Measurements from ENCODE around the gene AEN. TPM values are rescaled to one million over a fixed set of nuclear protein-coding genes. Genes with fewer than 3 reads are reported as not detected.

AEN gene
- 4.2 TPM for total RNA-seq

GRCh38 chr15:88620995-88621772 lies at the start of gene AEN:
TSS of gene AEN (plus strand) at chr15:88621340. CDS start at chr15:88626210, 4,870 bp downstream.
- DNase-seq = peak; percentile 95

DNA sequence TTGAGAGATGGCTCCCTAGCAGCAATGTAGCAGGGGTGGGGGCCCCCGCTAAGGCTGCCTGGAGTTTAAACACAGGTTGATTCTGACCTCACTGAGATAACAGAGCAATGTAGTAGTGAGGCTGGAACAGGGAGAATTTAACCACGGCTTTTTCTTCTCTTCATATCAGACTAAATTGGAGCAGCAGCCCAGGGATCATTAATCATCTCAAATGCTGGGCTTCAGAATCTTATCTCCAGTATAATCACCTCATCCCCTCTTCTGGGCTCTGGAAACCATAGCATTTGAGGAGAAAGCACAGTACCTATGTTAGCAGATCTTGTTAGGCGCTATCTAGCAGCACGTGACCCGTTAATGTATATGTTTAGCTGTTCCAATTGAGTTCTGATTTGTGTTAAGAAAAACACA lies 49.3 kb upstream of the AEN start:
- DNase-seq = no peak

DNA sequence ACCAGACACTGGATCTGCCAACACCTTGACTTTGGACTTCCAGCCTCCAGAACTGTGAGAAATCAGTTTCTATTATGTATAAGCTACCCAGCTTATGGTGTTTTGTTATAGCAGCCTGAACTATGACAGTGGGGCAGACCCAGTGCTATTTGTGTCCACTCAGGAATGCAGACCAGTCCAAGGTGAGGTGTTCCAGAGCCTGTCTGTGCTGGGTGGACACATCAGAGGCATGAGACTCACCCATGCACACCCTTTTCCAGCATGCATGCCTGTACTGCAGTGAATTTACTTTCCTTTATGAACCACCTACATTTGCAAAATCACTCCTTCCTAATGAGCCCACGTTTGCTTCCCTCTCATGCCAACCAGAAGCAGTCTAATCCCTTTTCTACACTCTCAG lies 47.1 kb upstream of the AEN start:
- DNase-seq = no peak

DNA sequence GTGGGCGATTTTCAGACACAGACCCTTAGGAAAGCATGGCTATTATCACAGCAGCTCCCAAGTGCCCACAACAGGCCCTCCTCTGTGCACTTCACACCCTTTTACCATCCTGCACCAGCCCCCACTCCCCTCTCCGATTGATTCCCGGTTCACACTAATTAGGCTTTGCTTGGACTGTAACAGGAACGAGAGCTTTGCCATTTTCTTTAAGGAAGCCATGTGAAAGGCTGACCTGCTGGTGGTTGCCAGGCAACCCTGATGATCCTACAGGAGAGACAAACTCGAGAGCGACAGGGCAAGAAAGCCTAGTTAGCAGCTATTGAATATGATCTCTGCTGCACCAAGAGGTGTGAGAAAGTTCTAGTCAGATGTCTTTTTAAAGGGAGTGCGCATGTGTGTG lies 46.5 kb upstream of the AEN start:
- no peak for DNase-seq

- DNase-seq = no peak
Measured at GRCh38 chr15:88579322-88579721, 41.8 kb upstream of the AEN start.

- no peak for DNase-seq
Measured at GRCh38 chr15:88580532-88580931, 40.6 kb upstream of the AEN start.

DNA sequence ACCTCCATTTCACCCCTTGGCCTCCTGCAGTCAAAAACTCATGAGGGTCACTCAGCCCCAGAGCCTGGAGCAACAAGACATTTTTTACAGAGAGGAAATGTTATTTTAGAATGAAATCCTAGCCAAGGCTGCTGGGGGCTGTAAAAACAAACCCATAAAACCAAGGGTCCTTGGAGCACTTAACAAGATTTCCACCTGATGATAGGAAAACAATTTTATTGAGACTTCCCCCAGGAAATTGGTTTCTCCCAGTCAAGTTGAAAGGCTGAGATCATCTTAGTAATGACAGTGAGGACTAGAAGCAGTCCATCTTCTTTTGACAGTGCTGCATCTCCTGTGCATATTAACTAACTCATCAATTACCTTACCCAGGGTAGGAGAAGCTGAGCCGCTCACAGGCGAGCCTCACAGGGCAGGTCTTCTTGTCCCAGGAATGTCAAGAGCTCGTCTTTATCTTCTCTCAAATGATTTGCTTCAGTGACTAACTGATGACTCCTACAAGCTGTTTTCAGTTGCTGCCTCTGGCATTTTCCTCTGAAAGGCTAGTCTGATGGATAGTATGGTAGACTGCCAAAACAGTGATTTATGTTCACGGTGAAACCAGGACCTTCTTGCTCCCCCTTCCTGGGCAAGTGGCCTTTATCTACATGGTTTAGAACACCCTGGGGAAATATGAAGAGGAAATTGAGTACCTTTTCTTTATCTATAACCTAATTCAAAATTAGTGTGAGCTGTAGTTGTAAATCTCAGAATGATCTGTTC lies 34.6 kb upstream of the AEN start:
- no peak for DNase-seq

- DNase-seq = no peak
Measured at GRCh38 chr15:88590759-88591158, 30.4 kb upstream of the AEN start.

DNA sequence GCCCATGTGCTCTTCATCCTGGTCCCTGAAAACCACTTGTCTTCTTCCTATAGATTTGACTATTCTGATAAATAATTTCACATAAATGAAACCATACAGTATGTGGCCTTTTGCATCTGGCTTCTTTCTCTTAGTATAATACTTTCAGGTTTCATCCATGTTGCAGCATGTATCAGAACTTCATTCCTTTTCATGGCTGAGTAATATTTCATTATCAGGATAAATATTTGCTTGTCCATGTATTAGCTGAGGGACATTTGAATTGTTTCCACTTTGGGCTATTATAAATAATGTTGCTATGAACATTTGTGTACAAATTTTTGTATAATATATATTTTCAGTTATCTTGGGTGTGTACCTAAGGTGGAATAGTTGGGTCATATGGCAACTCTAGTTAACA lies 29.8 kb upstream of the AEN start:
- DNase-seq = no peak

- DNase-seq = no peak
Measured at GRCh38 chr15:88603885-88604284, 17.3 kb upstream of the AEN start.

DNA sequence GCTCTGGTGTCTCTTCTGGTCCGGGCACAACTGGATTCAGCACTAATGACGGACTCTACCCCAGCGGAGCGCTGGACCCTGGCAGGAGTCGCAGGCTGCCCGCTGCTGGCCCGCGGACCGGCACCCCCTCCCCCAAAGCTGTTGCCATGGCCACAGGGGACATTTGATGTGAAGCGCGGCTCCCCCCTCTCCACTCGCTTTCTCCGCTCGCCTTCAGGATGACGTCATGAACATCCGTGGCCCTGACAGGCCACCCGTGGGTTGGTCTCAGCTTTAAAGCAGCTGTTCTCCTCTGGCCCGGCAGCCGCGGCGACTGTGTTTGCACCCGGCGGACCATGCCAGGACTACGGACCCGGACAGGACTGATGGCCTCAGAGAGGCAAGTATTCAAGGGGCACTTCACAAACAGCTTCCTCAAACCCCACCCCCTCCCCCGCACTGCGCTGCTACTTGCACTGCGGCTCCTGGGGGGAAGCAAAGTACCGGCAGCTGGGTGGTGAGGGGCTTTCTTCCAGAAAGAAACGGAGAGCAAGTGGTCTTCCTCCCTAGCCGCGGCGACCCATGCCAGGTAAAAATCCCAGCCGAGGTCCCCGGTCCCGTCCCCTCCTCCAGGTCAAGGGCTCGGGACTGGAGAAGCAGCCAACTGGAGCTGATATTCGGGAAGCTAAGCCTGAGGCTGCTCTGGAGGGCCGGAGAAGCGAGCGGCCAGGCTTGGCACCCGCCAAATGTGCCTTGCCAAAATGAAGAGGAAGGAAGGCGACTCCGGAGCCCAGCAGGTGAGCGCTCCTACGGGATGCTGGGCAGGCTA lies 16.6 kb upstream of the AEN start:
- peak; percentile 65 for DNase-seq

- no peak for DNase-seq
Measured at GRCh38 chr15:88605189-88606069, 15.7 kb upstream of the AEN start.

GRCh38 chr15:88606070-88606794 lies 14.9 kb upstream of the AEN start:
- no peak for DNase-seq

DNA sequence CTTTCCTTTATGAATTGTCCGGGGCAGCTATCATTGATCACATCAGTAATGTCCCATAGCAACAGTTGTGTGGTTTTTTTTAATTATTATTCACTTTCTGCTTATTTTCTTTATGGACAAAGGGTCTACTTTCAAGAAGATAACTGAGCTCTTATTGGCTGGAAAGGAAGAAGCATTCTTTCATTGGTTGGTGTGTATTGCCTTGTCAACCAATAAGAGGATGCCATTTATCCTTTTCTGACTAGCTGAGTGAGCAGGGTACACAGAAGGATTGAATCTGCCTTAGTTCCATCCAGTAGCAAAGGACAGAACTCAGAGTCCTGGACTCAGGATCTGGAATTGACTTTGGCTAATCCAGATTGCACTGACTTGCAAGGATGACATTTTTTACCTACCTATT lies 13.2 kb upstream of the AEN start:
- DNase-seq = no peak

GRCh38 chr15:88608607-88609181 lies 12.4 kb upstream of the AEN start:
- DNase-seq = no peak

- no peak for DNase-seq
Measured at GRCh38 chr15:88609344-88610090, 11.6 kb upstream of the AEN start.

- DNase-seq = no peak
Measured at GRCh38 chr15:88610701-88611231, 10.4 kb upstream of the AEN start.

GRCh38 chr15:88612186-88612796 lies 8.8 kb upstream of the AEN start:
- DNase-seq = no peak

Measured in occipital lobe (tissue), 2 donors.